ENCODE measurements around the gene LUZP1.

- TF ChIP-seq CTCF (IDR thresholded peaks at IDR 0.05) = no peak
- no peak for TF ChIP-seq POLR2A (IDR thresholded peaks at IDR 0.05)
Measured at GRCh38 chr1:23057301-23057700, 111.4 kb downstream of the LUZP1 start.
